ENCODE data around the gene PARP15. TPM values are rescaled to one million over a fixed set of nuclear protein-coding genes. Genes with fewer than 3 reads are reported as not detected.
A peak's percentile ranks its signal among the peaks of the same experiment; 100 is the strongest.

Gene PARP15
- total RNA-seq = 1 to 10 TPM; 1.2 to 2.0 (median 1.4) TPM
- long read RNA-seq, donor 1, partial matches to known transcripts = 1 of 1 reads
- long read RNA-seq, donor 1, other reads (novel, unspliced or antisense) = 0 of 1 reads
- long read RNA-seq, donor 2, partial matches to known transcripts = 1 of 1 reads
- long read RNA-seq, donor 2, other reads (novel, unspliced or antisense) = 0 of 1 reads

DNA sequence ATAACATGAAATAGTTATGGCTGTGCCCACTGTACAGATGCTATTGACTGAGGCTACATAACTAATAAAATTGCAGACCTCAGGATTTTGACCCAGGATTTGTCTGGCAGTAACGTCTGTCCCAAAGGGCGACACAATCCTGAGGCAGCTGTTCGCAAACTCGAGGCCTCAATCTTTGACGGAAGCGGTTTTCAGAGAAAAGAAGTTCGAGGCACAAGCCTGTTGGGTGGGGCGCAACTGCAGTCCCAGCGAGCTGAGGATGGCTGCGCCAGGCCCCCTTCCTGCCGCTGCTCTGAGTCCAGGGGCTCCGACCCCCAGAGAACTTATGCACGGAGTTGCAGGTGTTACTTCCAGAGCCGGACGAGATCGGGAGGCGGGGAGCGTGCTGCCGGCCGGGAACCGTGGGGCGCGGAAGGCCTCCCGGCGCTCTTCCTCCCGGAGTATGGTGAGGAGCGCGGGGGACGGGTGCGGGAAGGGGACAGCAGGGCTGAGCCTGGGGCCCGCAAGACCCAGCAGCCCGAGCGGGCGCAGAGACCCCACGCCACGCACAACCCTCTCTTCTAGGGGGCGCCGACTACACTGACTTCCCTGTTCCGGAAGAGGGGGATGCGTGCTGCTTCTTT, at the start of gene PARP15:
PARP15 (plus strand) TSS at position 242 of the 623 bp plus-strand sequence; CDS start at position 260, 18 bp downstream.
- DNase-seq (peak; percentile 20 to 67 (median 36)), ATAC-seq (peak; percentile 67)
- Histone ChIP-seq H3K4me3 (peak within 1 kb of the TSS; percentile 14), H3K9me3 (peaks cover 8% of the 10 kb centered on the region), H3K36me3 (ENCODE audit: low read depth) (no peaks in the 10 kb centered on the region), H3K4me1 (ENCODE audit: low read depth) (no peaks in the 10 kb centered on the region)
- TF ChIP-seq, protein P1, sequence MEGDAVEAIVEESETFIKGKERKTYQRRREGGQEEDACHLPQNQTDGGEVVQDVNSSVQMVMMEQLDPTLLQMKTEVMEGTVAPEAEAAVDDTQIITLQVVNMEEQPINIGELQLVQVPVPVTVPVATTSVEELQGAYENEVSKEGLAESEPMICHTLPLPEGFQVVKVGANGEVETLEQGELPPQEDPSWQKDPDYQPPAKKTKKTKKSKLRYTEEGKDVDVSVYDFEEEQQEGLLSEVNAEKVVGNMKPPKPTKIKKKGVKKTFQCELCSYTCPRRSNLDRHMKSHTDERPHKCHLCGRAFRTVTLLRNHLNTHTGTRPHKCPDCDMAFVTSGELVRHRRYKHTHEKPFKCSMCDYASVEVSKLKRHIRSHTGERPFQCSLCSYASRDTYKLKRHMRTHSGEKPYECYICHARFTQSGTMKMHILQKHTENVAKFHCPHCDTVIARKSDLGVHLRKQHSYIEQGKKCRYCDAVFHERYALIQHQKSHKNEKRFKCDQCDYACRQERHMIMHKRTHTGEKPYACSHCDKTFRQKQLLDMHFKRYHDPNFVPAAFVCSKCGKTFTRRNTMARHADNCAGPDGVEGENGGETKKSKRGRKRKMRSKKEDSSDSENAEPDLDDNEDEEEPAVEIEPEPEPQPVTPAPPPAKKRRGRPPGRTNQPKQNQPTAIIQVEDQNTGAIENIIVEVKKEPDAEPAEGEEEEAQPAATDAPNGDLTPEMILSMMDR (IDR thresholded peaks at IDR 0.05) = no peak
- intact Hi-C loops (cut with DNase I, micrococcal nuclease) = no loop called here

DNA sequence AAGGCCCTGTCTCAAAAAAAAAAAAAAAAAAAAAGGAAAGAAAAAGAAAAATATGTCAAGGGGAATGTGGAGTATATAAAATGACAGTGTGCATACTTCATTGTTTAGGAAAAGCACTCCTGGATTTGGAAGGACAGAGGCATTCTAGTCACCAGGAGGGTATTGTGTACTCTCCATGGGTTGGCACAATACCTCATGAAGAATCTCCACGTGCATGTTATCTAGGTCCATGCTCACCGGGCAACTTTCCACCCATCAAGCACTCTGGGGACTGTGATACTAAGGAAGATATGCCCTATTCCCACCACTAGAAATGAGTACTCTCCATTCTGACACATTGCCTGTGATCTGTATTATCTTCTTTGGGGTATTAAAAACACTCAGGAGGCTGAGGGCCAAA, 47.3 kb upstream of the PARP15 start:
- no peak for DNase-seq
- no peak for ATAC-seq
- TF ChIP-seq, protein P1 (IDR thresholded peaks at IDR 0.05) = no peak
- Histone ChIP-seq H3K36me3 (ENCODE audit: low read depth) (no peaks in the 10 kb centered on the region), H3K4me1 (ENCODE audit: low read depth) (no peaks in the 10 kb centered on the region), H3K9me3 (no peaks in the 10 kb centered on the region), H3K4me3 (no peak overlapping the region)
- intact Hi-C loops (cut with DNase I, micrococcal nuclease) = no loop called here

DNA sequence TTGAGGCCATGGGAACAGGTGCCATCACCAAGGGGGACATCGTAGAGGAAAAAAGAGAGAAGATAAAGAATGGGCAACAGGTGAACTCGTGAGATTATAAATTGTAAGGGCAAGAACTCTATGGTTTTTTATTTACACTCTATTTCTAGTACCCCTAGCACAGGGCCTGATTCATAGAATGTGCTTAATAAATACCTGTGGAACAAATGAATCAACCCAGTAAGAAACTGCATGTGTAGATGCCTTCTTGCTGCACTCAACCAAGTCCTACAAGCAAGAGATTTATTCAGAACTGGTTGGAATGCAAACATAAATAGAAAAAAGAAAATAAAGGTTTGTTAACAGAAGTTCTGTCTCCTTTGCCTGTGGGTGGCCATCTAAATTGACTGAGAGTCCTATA, 44.0 kb upstream of the PARP15 start:
- H3K36me3 ChIP-seq (ENCODE audit: low read depth) = no peaks in the 10 kb centered on the region
- TF ChIP-seq, protein P1 (IDR thresholded peaks at IDR 0.05) = no peak

DNA sequence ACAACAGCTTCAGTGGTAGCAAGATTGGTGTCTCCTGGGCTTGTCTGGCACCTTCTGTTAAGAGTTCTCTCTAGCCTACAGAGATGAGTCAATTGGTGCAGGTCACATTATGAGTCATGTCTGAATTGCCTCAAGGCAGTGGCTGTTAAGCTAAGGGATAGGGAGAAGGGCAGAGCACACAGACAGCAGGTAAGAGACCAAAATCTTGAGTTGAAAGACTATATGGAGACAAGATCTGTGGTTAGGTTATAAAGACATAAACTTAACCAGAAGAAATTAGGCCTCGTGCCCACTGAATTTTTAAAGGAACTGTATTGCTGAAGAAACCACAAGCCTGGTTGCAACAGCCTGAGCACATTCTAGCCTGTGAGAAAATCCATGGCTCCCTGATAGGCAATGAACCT, 43.5 kb upstream of the PARP15 start:
- ATAC-seq (peak; percentile 63), DNase-seq (no peak)
- no peaks in the 10 kb centered on the region for H3K36me3 ChIP-seq (ENCODE audit: low read depth)

More for the DNA sequence above, 44.0 kb upstream of the PARP15 start:
- DNase-seq (no peak), ATAC-seq (no peak)
- Histone ChIP-seq H3K4me3 (no peak overlapping the region), H3K9me3 (no peaks in the 10 kb centered on the region), H3K4me1 (ENCODE audit: low read depth) (no peaks in the 10 kb centered on the region)
- intact Hi-C loops (cut with DNase I, micrococcal nuclease) = no loop called here

DNA sequence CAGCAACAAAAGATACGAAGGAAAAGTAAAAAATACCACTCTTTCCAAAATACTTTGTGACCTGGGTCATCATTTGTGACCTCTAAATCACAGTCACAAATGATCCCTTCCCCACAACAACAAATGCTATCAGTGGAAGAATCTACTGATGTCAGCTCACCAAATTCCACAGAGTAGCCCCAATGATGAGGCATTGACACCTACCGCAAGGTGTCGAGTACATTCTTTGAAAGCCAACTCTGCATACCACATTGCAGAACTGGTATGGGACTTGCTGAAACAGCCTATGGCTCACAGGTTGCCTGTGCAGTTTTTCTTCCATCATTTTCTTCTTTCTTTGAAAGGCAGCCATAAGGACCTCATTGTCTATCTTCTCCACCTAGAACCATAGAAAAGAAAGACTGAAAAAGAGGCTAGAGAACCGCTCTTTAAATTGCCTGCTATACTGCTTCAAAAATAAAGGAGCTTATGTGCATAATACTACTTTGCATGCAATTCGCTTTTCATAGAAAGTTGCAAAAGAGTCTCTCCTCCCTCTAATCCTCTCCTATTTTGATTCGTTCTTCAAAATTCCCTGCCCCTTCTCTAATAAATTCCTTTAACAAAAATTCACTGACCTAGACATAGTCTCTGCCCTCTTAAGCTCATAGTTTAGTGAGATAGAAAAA, 41.4 kb upstream of the PARP15 start:
- no peak for DNase-seq
- TF ChIP-seq, protein P1 (IDR thresholded peaks at IDR 0.05) = no peak
- no peaks in the 10 kb centered on the region for H3K4me1 ChIP-seq (ENCODE audit: low read depth)
- no peaks in the 10 kb centered on the region for H3K36me3 ChIP-seq (ENCODE audit: low read depth)
- ATAC-seq = no peak
- intact Hi-C loops (cut with DNase I, micrococcal nuclease) = no loop called here
- H3K9me3 ChIP-seq = no peaks in the 10 kb centered on the region
- no peak overlapping the region for H3K4me3 ChIP-seq

More for the DNA sequence above, 43.5 kb upstream of the PARP15 start:
- Histone ChIP-seq H3K4me1 (ENCODE audit: low read depth) (no peaks in the 10 kb centered on the region), H3K9me3 (no peaks in the 10 kb centered on the region), H3K4me3 (no peak overlapping the region)
- intact Hi-C loops (cut with DNase I, micrococcal nuclease) = no loop called here
- TF ChIP-seq, protein P1 (IDR thresholded peaks at IDR 0.05) = no peak

Measured in mucosa of descending colon (tissue), 3 donors.